ENCODE results near the gene FICD. TPM values are rescaled to one million over a fixed set of nuclear protein-coding genes. Genes with fewer than 3 reads are reported as not detected.

Gene FICD
- polyA plus RNA-seq, 1 experiment, result 1.4 TPM

GRCh38 chr12:108538146-108538545 lies 23.1 kb downstream of the FICD start:
- ChIA-PET CTCF (interaction anchor here (0.6 kb wide), 1 partner anchor 14 kb away, joined by 3 read pairs; no protein-coding TSS in a partner anchor), POLR2A (no interaction called here)
- no peaks in the 10 kb centered on the region for H3K27me3 ChIP-seq (ENCODE audit: control insufficient read depth, insufficient read depth, low read length)
- H3K4me3 ChIP-seq (ENCODE audit: low read depth, low read length), result no peak overlapping the region
- no peaks in the 10 kb centered on the region for H3K9me3 ChIP-seq (ENCODE audit: control insufficient read depth, insufficient read depth, low read length)
- no peak for DNase-seq (ENCODE audit: low read depth, low spot score)
- H3K27ac ChIP-seq (ENCODE audit: low read depth, low read length), result no peak overlapping the region
- TF ChIP-seq CTCF (IDR thresholded peaks at IDR 0.05; ENCODE audit: low read depth, low read length), result no peak

GRCh38 chr12:108538616-108539195 lies 23.6 kb downstream of the FICD start:
- DNase-seq (ENCODE audit: low read depth, low spot score), result no peak
- no peak overlapping the region for H3K4me3 ChIP-seq (ENCODE audit: low read depth, low read length)
- no peak for TF ChIP-seq CTCF (IDR thresholded peaks at IDR 0.05; ENCODE audit: low read depth, low read length)
- CTCF ChIA-PET, result no interaction called here
- H3K9me3 ChIP-seq (ENCODE audit: control insufficient read depth, insufficient read depth, low read length), result no peaks in the 10 kb centered on the region
- no peak overlapping the region for H3K27ac ChIP-seq (ENCODE audit: low read depth, low read length)
- no peaks in the 10 kb centered on the region for H3K27me3 ChIP-seq (ENCODE audit: control insufficient read depth, insufficient read depth, low read length)
- POLR2A ChIA-PET, result no interaction called here

GRCh38 chr12:108542320-108542719 lies 27.2 kb downstream of the FICD start:
- ChIA-PET POLR2A (no interaction called here), CTCF (no interaction called here)
- H3K4me3 ChIP-seq (ENCODE audit: low read depth, low read length), result no peak overlapping the region
- TF ChIP-seq CTCF (IDR thresholded peaks at IDR 0.05; ENCODE audit: low read depth, low read length), result no peak
- H3K27me3 ChIP-seq (ENCODE audit: control insufficient read depth, insufficient read depth, low read length), result no peaks in the 10 kb centered on the region
- no peak for DNase-seq (ENCODE audit: low read depth, low spot score)
- H3K27ac ChIP-seq (ENCODE audit: low read depth, low read length), result no peak overlapping the region
- H3K9me3 ChIP-seq (ENCODE audit: control insufficient read depth, insufficient read depth, low read length), result no peaks in the 10 kb centered on the region

GRCh38 chr12:108543652-108544051 lies 28.6 kb downstream of the FICD start:
- Histone ChIP-seq H3K27me3 (ENCODE audit: control insufficient read depth, insufficient read depth, low read length) (no peaks in the 10 kb centered on the region), H3K27ac (ENCODE audit: low read depth, low read length) (no peak overlapping the region), H3K4me3 (ENCODE audit: low read depth, low read length) (no peak overlapping the region), H3K9me3 (ENCODE audit: control insufficient read depth, insufficient read depth, low read length) (no peaks in the 10 kb centered on the region)
- DNase-seq (ENCODE audit: low read depth, low spot score), result no peak
- CTCF ChIA-PET, result interaction anchor here (0.7 to 1.3 kb wide), 2 partner anchors 74 to 551 kb away, joined by 3 read pairs; no protein-coding TSS in a partner anchor
- TF ChIP-seq CTCF (IDR thresholded peaks at IDR 0.05; ENCODE audit: low read depth, low read length), result no peak
- POLR2A ChIA-PET, result no interaction called here

- H3K27me3 ChIP-seq (ENCODE audit: control insufficient read depth, insufficient read depth, low read length), result no peaks in the 10 kb centered on the region
- H3K9me3 ChIP-seq (ENCODE audit: control insufficient read depth, insufficient read depth, low read length), result no peaks in the 10 kb centered on the region
- POLR2A ChIA-PET, result no interaction called here
These were observed 32.6 kb downstream of the FICD start for GRCh38 chr12:108547686-108548085.

More at GRCh38 chr12:108547686-108548085, 32.6 kb downstream of the FICD start:
- Histone ChIP-seq H3K27ac (ENCODE audit: low read depth, low read length) (no peak overlapping the region), H3K4me3 (ENCODE audit: low read depth, low read length) (no peak overlapping the region)
- no peak for TF ChIP-seq CTCF (IDR thresholded peaks at IDR 0.05; ENCODE audit: low read depth, low read length)
- CTCF ChIA-PET, result interaction anchor here (2.4 kb wide), 1 partner anchor 70 kb away, joined by 12 read pairs; no protein-coding TSS in a partner anchor
- no peak for DNase-seq (ENCODE audit: low read depth, low spot score)

Data from AG04450 (cell line).